NCI-H524 treated with DMSO at 0.1 percent for 48 hours (cell line): ENCODE data around the gene EGLN1.

Experiments
- DNase-seq: peaks from one replicate; lab custom pipeline; 2025; lab: John Stamatoyannopoulos, UW

EGLN1 gene

GRCh38 chr1:231326248-231326647 is 95.8 kb downstream of the EGLN1 start:
- DNase-seq: no peak

GRCh38 chr1:231324660-231325059 is 97.4 kb downstream of the EGLN1 start:
- no peak for DNase-seq

GRCh38 chr1:231322880-231323530 is 99.1 kb downstream of the EGLN1 start:
- DNase-seq: no peak

GRCh38 chr1:231319080-231319479 is 103.0 kb downstream of the EGLN1 start:
- DNase-seq: no peak

- no peak for DNase-seq
Observed at GRCh38 chr1:231318568-231318967, 103.5 kb downstream of the EGLN1 start.

GRCh38 chr1:231318015-231318355 is 104.1 kb downstream of the EGLN1 start:
- no peak for DNase-seq

GRCh38 chr1:231317306-231318014 is 104.6 kb downstream of the EGLN1 start:
- DNase-seq: no peak

GRCh38 chr1:231315887-231316286 is 106.2 kb downstream of the EGLN1 start:
- DNase-seq: no peak
